Esophagus (tissue), 2 donors: ENCODE data around the gene CAPRIN2. TPM values are rescaled to one million over a fixed set of nuclear protein-coding genes. Genes with fewer than 3 reads are reported as not detected.
A peak's percentile ranks its signal among the peaks of the same experiment; 100 is the strongest.

ENCODE experiments used
- H3K27ac ChIP-seq, 2 donors: one replicate each; pipeline ENCODE4 v1.5.1; 2013; ENCODE audit warnings: low read depth in 2 of 2, mild to moderate bottlenecking in 2 of 2, inconsistent platforms in 1 of 2, low read length in 1 of 2, moderate library complexity in 1 of 2
- H3K27me3 ChIP-seq, 2 donors: one replicate each; pipeline ENCODE4 v1.6.1; 2013; ENCODE audit warnings: low read length in 2 of 2, control low read depth in 1 of 2, mild to moderate bottlenecking in 1 of 2; ENCODE audit not compliant: insufficient read depth in 2 of 2, control insufficient read depth in 1 of 2
- H3K36me3 ChIP-seq, 2 donors: one replicate each; pipeline ENCODE4 v1.6.1; 2013; ENCODE audit warnings: low read length in 1 of 2; ENCODE audit not compliant: control insufficient read depth in 2 of 2, insufficient read depth in 2 of 2
- H3K4me1 ChIP-seq, 2 donors: one replicate each; pipeline ENCODE4 v1.6.1; 2013; ENCODE audit warnings: low read length in 1 of 2; ENCODE audit not compliant: control insufficient read depth in 2 of 2, insufficient read depth in 2 of 2
- H3K4me3 ChIP-seq, 2 donors: one replicate each; pipeline ENCODE4 v1.5.1; 2013; ENCODE audit warnings: low read length in 2 of 2, mild to moderate bottlenecking in 2 of 2, low read depth in 1 of 2, moderate library complexity in 1 of 2
- H3K9me3 ChIP-seq, 2 donors: one replicate each; pipeline ENCODE4 v1.6.1; 2013; ENCODE audit warnings: mild to moderate bottlenecking in 2 of 2, low read depth in 1 of 2, low read length in 1 of 2, moderate library complexity in 1 of 2; ENCODE audit not compliant: control insufficient read depth in 2 of 2, insufficient read depth in 1 of 2
- WGBS, 2 donors: extraction: QIAGEN DNeasy Blood & Tissue Kit; methylation state at CpG; one replicate each; pipeline ENCODE4 v1.1.7; 2013; 5-methylcytosine and 5-hydroxymethylcytosine counted together
- polyA plus RNA-seq, 2 donors: library from polyadenylated mRNA; stranded (reverse); fragments of 200-250 nt; gene quantifications; one replicate each; pipeline ENCODE4 v1.2.3, GENCODE V29; 2013
- donor health status: healthy with polysubstance abuse.
- donor health status: Bipolar disorder and iron deficiency.

The CAPRIN2 gene, protein sequence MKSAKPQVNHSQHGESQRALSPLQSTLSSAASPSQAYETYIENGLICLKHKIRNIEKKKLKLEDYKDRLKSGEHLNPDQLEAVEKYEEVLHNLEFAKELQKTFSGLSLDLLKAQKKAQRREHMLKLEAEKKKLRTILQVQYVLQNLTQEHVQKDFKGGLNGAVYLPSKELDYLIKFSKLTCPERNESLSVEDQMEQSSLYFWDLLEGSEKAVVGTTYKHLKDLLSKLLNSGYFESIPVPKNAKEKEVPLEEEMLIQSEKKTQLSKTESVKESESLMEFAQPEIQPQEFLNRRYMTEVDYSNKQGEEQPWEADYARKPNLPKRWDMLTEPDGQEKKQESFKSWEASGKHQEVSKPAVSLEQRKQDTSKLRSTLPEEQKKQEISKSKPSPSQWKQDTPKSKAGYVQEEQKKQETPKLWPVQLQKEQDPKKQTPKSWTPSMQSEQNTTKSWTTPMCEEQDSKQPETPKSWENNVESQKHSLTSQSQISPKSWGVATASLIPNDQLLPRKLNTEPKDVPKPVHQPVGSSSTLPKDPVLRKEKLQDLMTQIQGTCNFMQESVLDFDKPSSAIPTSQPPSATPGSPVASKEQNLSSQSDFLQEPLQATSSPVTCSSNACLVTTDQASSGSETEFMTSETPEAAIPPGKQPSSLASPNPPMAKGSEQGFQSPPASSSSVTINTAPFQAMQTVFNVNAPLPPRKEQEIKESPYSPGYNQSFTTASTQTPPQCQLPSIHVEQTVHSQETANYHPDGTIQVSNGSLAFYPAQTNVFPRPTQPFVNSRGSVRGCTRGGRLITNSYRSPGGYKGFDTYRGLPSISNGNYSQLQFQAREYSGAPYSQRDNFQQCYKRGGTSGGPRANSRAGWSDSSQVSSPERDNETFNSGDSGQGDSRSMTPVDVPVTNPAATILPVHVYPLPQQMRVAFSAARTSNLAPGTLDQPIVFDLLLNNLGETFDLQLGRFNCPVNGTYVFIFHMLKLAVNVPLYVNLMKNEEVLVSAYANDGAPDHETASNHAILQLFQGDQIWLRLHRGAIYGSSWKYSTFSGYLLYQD
- 10 to 100 TPM in 1 of 2 donors, 1 to 10 TPM in 1; 6.0 to 11.0 TPM for polyA plus RNA-seq

DNA sequence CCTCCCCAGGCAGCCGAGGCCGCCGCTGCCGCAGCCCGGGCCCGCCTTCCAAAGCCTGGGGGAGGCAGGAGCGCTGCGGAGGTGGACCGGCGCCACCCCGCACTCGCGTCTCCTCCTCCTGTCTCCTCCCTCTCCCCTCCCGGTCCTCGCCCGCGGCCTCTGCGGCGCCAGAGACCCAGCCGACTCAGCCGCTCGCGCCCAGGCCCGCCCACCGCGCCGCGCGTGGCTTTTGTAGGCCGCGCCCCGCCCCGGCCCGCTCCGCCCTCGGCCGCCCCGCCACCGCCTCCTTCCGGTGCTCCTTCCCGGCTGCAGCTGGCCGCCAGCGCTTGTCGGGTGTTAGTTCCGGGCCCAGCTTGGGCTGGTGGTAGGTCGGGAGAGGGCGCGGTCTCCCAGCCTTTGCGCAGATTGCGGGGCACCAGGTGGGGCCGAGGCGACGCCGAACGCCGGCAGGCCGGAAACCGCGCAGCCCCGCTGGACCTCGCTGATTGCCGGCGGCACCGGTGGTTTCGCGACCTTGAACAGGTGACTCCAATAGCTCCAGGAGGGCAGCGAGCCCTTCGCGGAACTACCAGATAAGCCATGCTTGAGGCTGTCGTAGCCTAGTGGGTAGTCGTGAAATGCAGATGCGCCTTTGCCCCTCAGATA lies at the start of gene CAPRIN2:
CAPRIN2 (minus strand) TSS at position 202 of the 645 bp plus-strand sequence. CDS start 1,431 bp downstream, outside the sequence.
- 1% methylated on average over 70 to 72 of the region's 72 CpGs for WGBS, 2 donors
- peak within 1 kb of the TSS; percentile 68 for H3K4me3 ChIP-seq
- no peaks in the 10 kb centered on the region for H3K9me3 ChIP-seq
- H3K4me1 ChIP-seq: no peaks in the 10 kb centered on the region
- H3K27me3 ChIP-seq: no peaks in the 10 kb centered on the region
- H3K27ac ChIP-seq: peak within 1 kb of the TSS; percentile 90 to 94
- H3K36me3 ChIP-seq: no peaks in the 10 kb centered on the region

DNA sequence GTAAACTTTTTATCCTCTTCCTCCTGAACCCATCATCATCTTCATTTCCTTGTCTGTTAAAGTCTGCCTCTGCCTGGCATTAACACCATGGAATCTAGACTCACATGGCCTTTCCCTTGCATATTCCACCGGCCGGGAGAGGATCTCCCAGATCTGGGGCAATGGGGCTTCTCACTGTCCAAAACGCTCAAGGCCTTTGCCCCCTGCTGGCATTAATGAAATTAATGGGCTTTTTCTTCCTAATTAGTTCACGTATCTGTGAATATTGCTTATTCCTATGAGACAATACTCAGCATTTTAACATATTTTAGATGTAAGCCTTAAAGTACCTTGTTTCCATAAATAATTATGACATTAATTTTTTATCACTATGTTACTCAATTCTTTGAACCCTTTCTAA lies 42.9 kb upstream of the CAPRIN2 start:
- Histone ChIP-seq H3K4me3 (no peak overlapping the region), H3K36me3 (no peaks in the 10 kb centered on the region), H3K4me1 (peaks cover 4% of the 10 kb centered on the region in 2 donors), H3K9me3 (no peaks in the 10 kb centered on the region), H3K27ac (no peak overlapping the region), H3K27me3 (no peaks in the 10 kb centered on the region)
- WGBS, 2 donors: 90 to 93% methylated on average over 4 of the region's 4 CpGs

- H3K4me3 ChIP-seq: peak overlapping the region; percentile 10 to 54
- H3K27me3 ChIP-seq: no peaks in the 10 kb centered on the region
- 15 to 16% methylated on average over 22 of the region's 22 CpGs for WGBS, 2 donors
- H3K36me3 ChIP-seq: no peaks in the 10 kb centered on the region
- peaks cover 4% of the 10 kb centered on the region in 2 donors for H3K4me1 ChIP-seq
- H3K27ac ChIP-seq: no peak overlapping the region
- H3K9me3 ChIP-seq: no peaks in the 10 kb centered on the region
Measured at GRCh38 chr12:30796891-30797371, 42.2 kb upstream of the CAPRIN2 start.

GRCh38 chr12:30796313-30796780 lies 41.6 kb upstream of the CAPRIN2 start:
- H3K4me1 ChIP-seq: peaks cover 4% of the 10 kb centered on the region in 2 donors
- peak overlapping the region; percentile 54 for H3K4me3 ChIP-seq
- no peaks in the 10 kb centered on the region for H3K9me3 ChIP-seq
- no peaks in the 10 kb centered on the region for H3K27me3 ChIP-seq
- H3K36me3 ChIP-seq: no peaks in the 10 kb centered on the region
- 1 to 2% methylated on average over 25 to 38 of the region's 38 CpGs for WGBS, 2 donors
- H3K27ac ChIP-seq: no peak overlapping the region

DNA sequence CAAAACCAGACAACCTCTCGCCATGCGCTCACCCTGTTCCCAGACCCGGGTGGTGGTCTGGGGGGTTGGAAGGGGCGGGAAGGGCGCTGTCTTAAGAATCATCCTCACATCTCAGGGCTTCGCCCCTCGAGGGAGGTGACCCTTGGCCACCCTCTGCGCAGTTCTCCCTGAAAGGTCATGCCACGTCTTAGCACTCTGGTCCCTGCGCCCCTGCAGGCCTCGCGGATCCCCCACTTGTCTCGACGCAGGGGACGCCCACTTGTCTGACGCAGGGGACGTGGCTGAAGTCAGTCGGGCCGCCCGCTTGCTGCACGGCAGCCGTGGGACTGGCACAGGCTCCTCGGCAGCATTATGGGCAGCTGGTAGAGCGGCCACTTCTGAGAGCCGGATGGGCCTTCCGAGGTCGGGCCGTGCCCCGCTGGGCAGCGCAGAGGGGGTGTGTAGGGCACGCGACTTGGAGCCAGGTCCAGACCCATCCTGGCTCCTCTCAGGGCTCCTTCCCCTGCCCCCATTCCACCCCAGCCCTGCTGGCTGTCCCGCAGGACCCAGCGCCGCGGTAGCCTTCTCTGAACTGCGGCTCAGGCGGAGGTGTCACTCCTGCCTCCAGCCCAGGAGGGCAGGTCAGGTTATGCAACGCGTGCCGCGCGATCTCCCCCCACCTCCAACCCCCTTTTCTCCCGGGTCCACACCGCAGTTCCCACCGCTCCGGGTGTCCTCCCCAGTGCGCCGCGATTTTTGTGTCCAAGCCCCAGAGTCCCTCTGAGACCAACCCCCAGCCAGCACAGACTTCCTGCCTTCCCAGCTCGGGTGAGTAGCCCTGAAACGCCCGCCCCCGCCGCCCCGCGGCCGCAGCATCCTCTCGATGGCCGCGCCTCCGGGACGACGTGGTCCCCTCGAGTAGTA lies 40.9 kb upstream of the CAPRIN2 start:
- no peaks in the 10 kb centered on the region for H3K36me3 ChIP-seq
- WGBS, 2 donors: 8% methylated on average over 63 to 65 of the region's 65 CpGs
- peak overlapping the region in 1 of 2 donors; percentile 15 for H3K27ac ChIP-seq
- H3K4me1 ChIP-seq: peaks cover 4% of the 10 kb centered on the region in 2 donors
- H3K27me3 ChIP-seq: no peaks in the 10 kb centered on the region
- H3K4me3 ChIP-seq: peak overlapping the region; percentile 54
- H3K9me3 ChIP-seq: no peaks in the 10 kb centered on the region

GRCh38 chr12:30794591-30795409 lies 40.0 kb upstream of the CAPRIN2 start:
- WGBS, 2 donors: 71 to 74% methylated on average over 13 of the region's 13 CpGs
- Histone ChIP-seq H3K9me3 (no peaks in the 10 kb centered on the region), H3K27me3 (no peaks in the 10 kb centered on the region), H3K36me3 (no peaks in the 10 kb centered on the region), H3K4me1 (peaks cover 4% of the 10 kb centered on the region in 2 donors), H3K27ac (no peak overlapping the region), H3K4me3 (peak overlapping the region in 1 of 2 donors; percentile 54)

GRCh38 chr12:30794020-30794419 lies 39.3 kb upstream of the CAPRIN2 start:
- H3K4me3 ChIP-seq: no peak overlapping the region
- H3K27me3 ChIP-seq: no peaks in the 10 kb centered on the region
- peaks cover 4% of the 10 kb centered on the region in 2 donors for H3K4me1 ChIP-seq
- H3K9me3 ChIP-seq: no peaks in the 10 kb centered on the region
- WGBS, 2 donors: 71 to 81% methylated on average over 3 of the region's 3 CpGs
- H3K27ac ChIP-seq: no peak overlapping the region
- H3K36me3 ChIP-seq: no peaks in the 10 kb centered on the region
